Glutamatergic neuron (in vitro differentiated cells): Measurements from ENCODE around the gene ZFR2. TPM values are rescaled to one million over a fixed set of nuclear protein-coding genes. Genes with fewer than 3 reads are reported as not detected.
A peak's percentile ranks its signal among the peaks of the same experiment; 100 is the strongest.

Source experiments
- DNase-seq: peaks from one replicate; pipeline ENCODE4 v3.0.0; 2022
- H3K27ac Mint-ChIP-seq: one replicate; pipeline ENCODE4 v1.8.0; 2020; ENCODE audit warnings: mild to moderate bottlenecking, mixed read lengths, inconsistent platforms; ENCODE audit not compliant: unreplicated experiment
- H3K27me3 Mint-ChIP-seq: one replicate; pipeline ENCODE4 v1.8.0; 2020; ENCODE audit warnings: mild to moderate bottlenecking, moderate library complexity, mixed read lengths, inconsistent platforms; ENCODE audit not compliant: unreplicated experiment
- H3K36me3 Mint-ChIP-seq: one replicate; pipeline ENCODE4 v1.8.0; 2020; ENCODE audit warnings: mild to moderate bottlenecking, mixed read lengths, inconsistent platforms; ENCODE audit not compliant: unreplicated experiment
- H3K4me1 Mint-ChIP-seq: one replicate; pipeline ENCODE4 v1.8.0; 2020; ENCODE audit warnings: mild to moderate bottlenecking, low read depth, mixed read lengths, inconsistent platforms; ENCODE audit not compliant: unreplicated experiment
- H3K4me3 Mint-ChIP-seq: one replicate; pipeline ENCODE4 v1.8.0; 2020; ENCODE audit warnings: mild to moderate bottlenecking, mixed read lengths, inconsistent platforms; ENCODE audit not compliant: unreplicated experiment
- H3K9me3 Mint-ChIP-seq: one replicate; pipeline ENCODE4 v1.8.0; 2020; ENCODE audit warnings: mild to moderate bottlenecking, moderate library complexity, mixed read lengths, inconsistent platforms; ENCODE audit not compliant: unreplicated experiment
- CTCF ChIP-seq: fragments of 200-600 bp; sonication (generic); IDR thresholded peaks from one replicate; pipeline ENCODE4 v1.5.0; 2021; ENCODE audit not compliant: partially characterized antibody, unreplicated experiment
- total RNA-seq: library from RNA; stranded (reverse); fragmentation: NEBNext Ultra II Directional; extraction: Animal tissue kit (Norgen Biotek cat#: 25700); gene quantifications from one replicate; pipeline ENCODE4 v1.2.1, GENCODE V29; 2021; ENCODE audit not compliant: unreplicated experiment

The ZFR2 gene
- total RNA-seq, 1 donor from 2014 or later = 8.9 TPM

- peaks cover 8% of the 10 kb centered on the region for H3K9me3 Mint-ChIP-seq
- peaks cover 4% of the 10 kb centered on the region for H3K4me1 Mint-ChIP-seq
- H3K36me3 Mint-ChIP-seq = peaks cover 20% of the 10 kb centered on the region
- DNase-seq = no peak
- no peak for TF ChIP-seq CTCF
- no peak overlapping the region for H3K27ac Mint-ChIP-seq
- peaks cover 14% of the 10 kb centered on the region for H3K27me3 Mint-ChIP-seq
- H3K4me3 Mint-ChIP-seq = no peak overlapping the region
Observed at GRCh38 chr19:3851254-3852176, 17.3 kb downstream of the ZFR2 start.

DNA sequence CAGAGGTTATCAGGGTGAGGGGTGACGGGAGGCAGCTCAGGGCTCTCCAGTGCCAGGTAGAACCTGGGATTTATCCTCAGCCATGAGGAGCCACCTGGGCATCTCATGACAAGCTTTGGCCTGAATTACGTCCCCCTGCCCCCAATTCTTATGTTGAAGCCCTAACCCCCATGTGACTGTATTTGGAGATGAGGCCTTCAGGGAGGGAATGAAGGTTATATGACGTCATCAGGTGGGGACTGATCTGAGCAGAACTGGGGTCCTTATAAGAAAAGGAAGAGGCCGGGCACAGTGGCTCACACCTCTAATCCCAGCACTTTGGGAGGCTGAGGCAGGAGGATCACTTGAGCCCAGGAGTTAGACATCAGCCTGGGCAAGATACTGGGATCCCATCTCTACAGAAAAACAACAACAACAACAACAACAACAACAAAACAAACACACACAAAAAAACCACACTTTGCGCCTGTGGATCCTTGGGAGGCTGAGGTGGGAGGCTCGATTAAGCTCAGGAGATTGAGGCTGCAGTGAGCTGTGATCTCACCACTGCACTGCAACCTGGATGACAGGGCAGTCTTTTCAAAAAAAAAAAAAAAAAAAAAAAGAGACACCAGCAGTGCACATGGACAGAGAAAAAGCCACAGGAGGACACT is 18.4 kb downstream of the ZFR2 start:
- H3K4me1 Mint-ChIP-seq = peaks cover 6% of the 10 kb centered on the region

DNA sequence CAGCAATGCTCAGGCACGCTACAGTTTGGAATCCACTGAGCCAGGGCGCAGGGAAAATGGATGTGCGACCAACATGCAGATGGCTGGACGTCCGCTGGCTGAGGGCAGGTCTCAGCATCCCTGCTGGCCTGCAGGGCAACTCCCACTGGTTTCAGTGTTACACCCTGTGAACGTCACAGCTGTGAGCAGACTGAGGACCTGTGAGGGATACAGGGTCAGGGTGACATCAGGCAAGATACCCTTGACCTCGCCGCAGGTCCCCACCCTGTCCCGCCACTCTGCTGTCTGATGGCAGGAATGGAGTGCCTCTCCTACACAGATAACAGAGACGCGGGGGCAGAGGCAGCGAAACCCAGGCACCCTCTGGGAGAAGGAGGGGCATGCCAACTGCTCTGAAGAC is 19.1 kb downstream of the ZFR2 start:
- H3K27ac Mint-ChIP-seq = no peak overlapping the region
- peaks cover 13% of the 10 kb centered on the region for H3K36me3 Mint-ChIP-seq
- peaks cover 9% of the 10 kb centered on the region for H3K27me3 Mint-ChIP-seq
- no peak overlapping the region for H3K4me3 Mint-ChIP-seq
- no peak for DNase-seq
- no peak for TF ChIP-seq CTCF
- H3K4me1 Mint-ChIP-seq = peaks cover 6% of the 10 kb centered on the region
- peaks cover 8% of the 10 kb centered on the region for H3K9me3 Mint-ChIP-seq

More for the DNA sequence above, 18.4 kb downstream of the ZFR2 start:
- peaks cover 15% of the 10 kb centered on the region for H3K36me3 Mint-ChIP-seq
- H3K27me3 Mint-ChIP-seq = peaks cover 13% of the 10 kb centered on the region
- no peak overlapping the region for H3K4me3 Mint-ChIP-seq
- no peak overlapping the region for H3K27ac Mint-ChIP-seq
- no peak for TF ChIP-seq CTCF
- peaks cover 8% of the 10 kb centered on the region for H3K9me3 Mint-ChIP-seq
- DNase-seq = no peak

GRCh38 chr19:3849092-3849491 is 19.7 kb downstream of the ZFR2 start:
- peaks cover 8% of the 10 kb centered on the region for H3K9me3 Mint-ChIP-seq
- H3K27ac Mint-ChIP-seq = no peak overlapping the region
- peaks cover 13% of the 10 kb centered on the region for H3K36me3 Mint-ChIP-seq
- H3K27me3 Mint-ChIP-seq = peaks cover 9% of the 10 kb centered on the region
- peak; percentile 42 for TF ChIP-seq CTCF
- H3K4me1 Mint-ChIP-seq = peaks cover 6% of the 10 kb centered on the region
- DNase-seq = peak; percentile 66
- no peak overlapping the region for H3K4me3 Mint-ChIP-seq

DNA sequence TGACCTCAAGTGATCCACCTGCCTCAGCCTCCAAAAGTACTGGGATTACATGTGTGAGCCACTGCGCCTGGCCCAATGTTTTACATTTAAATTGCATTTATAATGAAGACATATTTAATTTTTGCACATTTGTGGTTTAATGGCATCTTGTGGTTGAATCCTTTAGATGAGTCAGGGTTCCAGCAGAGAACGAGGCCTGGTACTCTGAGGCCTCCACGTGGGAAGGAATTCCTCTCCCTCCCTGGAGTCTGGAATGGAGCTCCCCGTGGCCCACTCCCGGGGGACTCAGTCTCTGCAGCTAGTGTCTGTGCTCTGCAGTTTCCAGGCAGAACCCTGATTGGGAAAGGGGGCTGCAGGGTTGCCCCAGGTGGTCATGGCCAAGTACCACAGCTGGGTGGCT is 24.2 kb downstream of the ZFR2 start:
- Mint-ChIP-seq H3K36me3 (no peaks in the 10 kb centered on the region), H3K9me3 (no peaks in the 10 kb centered on the region), H3K4me1 (peaks cover 5% of the 10 kb centered on the region), H3K27me3 (peaks cover 2% of the 10 kb centered on the region), H3K27ac (no peak overlapping the region), H3K4me3 (no peak overlapping the region)
- no peak for TF ChIP-seq CTCF
- no peak for DNase-seq
